ENCODE results near the gene SLC14A1.
"Not testable (repeated sequence)": the region's sequence is repeated elsewhere in the genome, so short reads cannot be mapped to it uniquely, and the experiment has no call there.

SLC14A1 gene

GRCh38 chr18:45751766-45752165, 27.8 kb downstream of the SLC14A1 start:
- no peak for TF ChIP-seq CTCF (conservative IDR thresholded peaks at IDR 0.05; ENCODE audit: low read depth, low read length)
- DNase-seq (ENCODE audit: low read depth), result no peak
- no peak overlapping the region for H3K4me3 ChIP-seq (ENCODE audit: low read depth, low read length)

- no peak for DNase-seq (ENCODE audit: low read depth)
- no peak for TF ChIP-seq CTCF (conservative IDR thresholded peaks at IDR 0.05; ENCODE audit: low read depth, low read length)
- no peak overlapping the region for H3K4me3 ChIP-seq (ENCODE audit: low read depth, low read length)
Observed at GRCh38 chr18:45752681-45753080, 28.7 kb downstream of the SLC14A1 start.

GRCh38 chr18:45753286-45753685, 29.3 kb downstream of the SLC14A1 start:
- no peak overlapping the region for H3K4me3 ChIP-seq (ENCODE audit: low read depth, low read length)
- DNase-seq (ENCODE audit: low read depth), result peak; percentile 38
- no peak for TF ChIP-seq CTCF (conservative IDR thresholded peaks at IDR 0.05; ENCODE audit: low read depth, low read length)

GRCh38 chr18:45755934-45756333, 32.0 kb downstream of the SLC14A1 start:
- peak; percentile 61 for DNase-seq (ENCODE audit: low read depth)
- no peak for TF ChIP-seq CTCF (conservative IDR thresholded peaks at IDR 0.05; ENCODE audit: low read depth, low read length)
- no peak overlapping the region for H3K4me3 ChIP-seq (ENCODE audit: low read depth, low read length)

GRCh38 chr18:45757005-45757404, 33.0 kb downstream of the SLC14A1 start:
- TF ChIP-seq CTCF (conservative IDR thresholded peaks at IDR 0.05; ENCODE audit: low read depth, low read length), result no peak
- no peak for DNase-seq (ENCODE audit: low read depth)
- H3K4me3 ChIP-seq (ENCODE audit: low read depth, low read length), result no peak overlapping the region

- not testable (repeated sequence) for H3K4me3 ChIP-seq (ENCODE audit: low read depth, low read length); DNase-seq (ENCODE audit: low read depth)
Observed at GRCh38 chr18:45757644-45758043, 33.7 kb downstream of the SLC14A1 start.

- no peak for TF ChIP-seq CTCF (conservative IDR thresholded peaks at IDR 0.05; ENCODE audit: low read depth, low read length)
- no peak overlapping the region for H3K4me3 ChIP-seq (ENCODE audit: low read depth, low read length)
- no peak for DNase-seq (ENCODE audit: low read depth)
Observed at GRCh38 chr18:45760462-45761036, 36.6 kb downstream of the SLC14A1 start.

Data from choroid plexus epithelial cell (primary cell).